ENCODE data around the gene NCLN. TPM values are rescaled to one million over a fixed set of nuclear protein-coding genes. Genes with fewer than 3 reads are reported as not detected.

NCLN gene
- total RNA-seq, 4 donors from 2014 or later, result 27.1 to 83.4 (median 38.2) TPM

GRCh38 chr19:3227054-3227626, 41.4 kb downstream of the NCLN start:
- Histone ChIP-seq H3K4me3 (no peak overlapping the region), H3K27me3 (peaks cover 3 to 87% of the 10 kb centered on the region in 2 donors), H3K36me3 (no peaks in the 10 kb centered on the region), H3K9me3 (no peaks in the 10 kb centered on the region), H3K27ac (no peak overlapping the region), H3K4me1 (peaks cover 0 to 13% (median 0%) of the 10 kb centered on the region in 4 donors)
- WGBS, 2 donors, result 70% methylated on average over 10 to 11 of the region's 12 CpGs
- TF ChIP-seq POLR2A (IDR thresholded peaks at IDR 0.05) (no peak), EP300 (IDR thresholded peaks at IDR 0.05) (no peak)
- TF ChIP-seq, protein P1, sequence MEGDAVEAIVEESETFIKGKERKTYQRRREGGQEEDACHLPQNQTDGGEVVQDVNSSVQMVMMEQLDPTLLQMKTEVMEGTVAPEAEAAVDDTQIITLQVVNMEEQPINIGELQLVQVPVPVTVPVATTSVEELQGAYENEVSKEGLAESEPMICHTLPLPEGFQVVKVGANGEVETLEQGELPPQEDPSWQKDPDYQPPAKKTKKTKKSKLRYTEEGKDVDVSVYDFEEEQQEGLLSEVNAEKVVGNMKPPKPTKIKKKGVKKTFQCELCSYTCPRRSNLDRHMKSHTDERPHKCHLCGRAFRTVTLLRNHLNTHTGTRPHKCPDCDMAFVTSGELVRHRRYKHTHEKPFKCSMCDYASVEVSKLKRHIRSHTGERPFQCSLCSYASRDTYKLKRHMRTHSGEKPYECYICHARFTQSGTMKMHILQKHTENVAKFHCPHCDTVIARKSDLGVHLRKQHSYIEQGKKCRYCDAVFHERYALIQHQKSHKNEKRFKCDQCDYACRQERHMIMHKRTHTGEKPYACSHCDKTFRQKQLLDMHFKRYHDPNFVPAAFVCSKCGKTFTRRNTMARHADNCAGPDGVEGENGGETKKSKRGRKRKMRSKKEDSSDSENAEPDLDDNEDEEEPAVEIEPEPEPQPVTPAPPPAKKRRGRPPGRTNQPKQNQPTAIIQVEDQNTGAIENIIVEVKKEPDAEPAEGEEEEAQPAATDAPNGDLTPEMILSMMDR (IDR thresholded peaks at IDR 0.05), result no peak
- DNase-seq (ENCODE audit: low spot score in 2 of 2), result no peak

DNA sequence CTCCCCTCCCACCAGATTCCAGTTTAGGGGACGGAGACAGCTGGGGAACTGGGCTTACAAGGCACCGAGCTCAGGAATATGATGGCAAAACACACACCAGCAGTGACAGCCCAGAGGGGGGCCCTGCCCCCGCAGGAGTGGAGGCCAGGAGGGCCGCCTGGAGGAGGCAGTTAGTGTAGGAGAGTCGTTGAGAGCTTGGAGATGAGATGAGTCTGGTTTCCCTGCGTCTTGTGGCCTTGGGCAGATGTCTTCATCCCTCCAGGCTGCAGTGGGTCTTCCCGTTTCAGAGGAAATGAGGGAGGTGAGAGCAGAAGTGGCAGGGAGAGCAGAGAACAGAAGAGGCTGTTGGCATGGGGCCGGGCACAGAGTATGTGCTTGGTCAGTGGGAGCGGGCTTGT, 43.6 kb downstream of the NCLN start:
- peaks cover 0 to 77% of the 10 kb centered on the region in 2 donors for H3K27me3 ChIP-seq
- no peak overlapping the region for H3K4me3 ChIP-seq
- DNase-seq (ENCODE audit: low spot score in 2 of 2), result no peak
- WGBS, 2 donors, result 50 to 61% methylated on average over 9 of the region's 9 CpGs
- TF ChIP-seq EP300 (IDR thresholded peaks at IDR 0.05) (no peak), POLR2A (IDR thresholded peaks at IDR 0.05) (no peak)
- TF ChIP-seq, protein P1 (IDR thresholded peaks at IDR 0.05), result no peak
- no peaks in the 10 kb centered on the region for H3K36me3 ChIP-seq
- no peaks in the 10 kb centered on the region for H3K9me3 ChIP-seq
- peaks cover 0 to 9% (median 0%) of the 10 kb centered on the region in 4 donors for H3K4me1 ChIP-seq
- H3K27ac ChIP-seq, result no peak overlapping the region

DNA sequence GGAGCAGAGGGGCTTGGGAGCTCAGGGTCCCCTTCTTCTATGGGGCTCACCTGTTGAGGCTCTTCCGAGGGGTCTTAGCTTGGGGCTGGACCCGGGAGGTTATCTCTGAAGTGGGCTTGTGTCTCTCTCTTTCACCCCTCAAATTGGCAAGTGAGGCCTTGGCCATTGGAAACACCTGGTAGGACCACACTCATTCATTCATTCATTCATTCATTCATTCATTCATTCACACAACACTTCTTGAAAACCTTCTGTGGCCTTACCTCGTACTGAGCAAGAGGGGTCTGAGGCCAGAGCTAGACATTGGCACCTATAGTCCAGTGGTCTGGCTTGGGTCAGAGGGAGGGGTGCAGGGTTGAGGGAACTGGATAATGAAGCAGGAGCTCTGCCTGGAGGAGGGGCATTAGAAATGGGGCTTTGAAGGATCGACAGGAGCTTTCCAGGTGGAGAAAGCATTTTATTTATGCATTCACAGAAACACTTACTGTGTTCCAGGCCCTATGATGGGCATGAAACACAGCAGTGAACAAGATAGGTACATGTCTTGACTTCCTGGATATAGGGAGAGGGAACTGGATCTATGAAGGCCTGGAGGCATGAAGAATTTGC, 44.3 kb downstream of the NCLN start:
- TF ChIP-seq EP300 (IDR thresholded peaks at IDR 0.05) (no peak), POLR2A (IDR thresholded peaks at IDR 0.05) (no peak)
- TF ChIP-seq, protein P1 (IDR thresholded peaks at IDR 0.05), result no peak
- H3K27ac ChIP-seq, result no peak overlapping the region
- no peaks in the 10 kb centered on the region for H3K9me3 ChIP-seq
- WGBS, 2 donors, result 79 to 85% methylated on average over 4 of the region's 4 CpGs
- H3K27me3 ChIP-seq, result peaks cover 0 to 76% of the 10 kb centered on the region in 2 donors
- DNase-seq (ENCODE audit: low spot score in 2 of 2), result no peak
- no peak overlapping the region for H3K4me3 ChIP-seq
- H3K36me3 ChIP-seq, result no peaks in the 10 kb centered on the region
- peaks cover 0 to 5% (median 0%) of the 10 kb centered on the region in 4 donors for H3K4me1 ChIP-seq

DNA sequence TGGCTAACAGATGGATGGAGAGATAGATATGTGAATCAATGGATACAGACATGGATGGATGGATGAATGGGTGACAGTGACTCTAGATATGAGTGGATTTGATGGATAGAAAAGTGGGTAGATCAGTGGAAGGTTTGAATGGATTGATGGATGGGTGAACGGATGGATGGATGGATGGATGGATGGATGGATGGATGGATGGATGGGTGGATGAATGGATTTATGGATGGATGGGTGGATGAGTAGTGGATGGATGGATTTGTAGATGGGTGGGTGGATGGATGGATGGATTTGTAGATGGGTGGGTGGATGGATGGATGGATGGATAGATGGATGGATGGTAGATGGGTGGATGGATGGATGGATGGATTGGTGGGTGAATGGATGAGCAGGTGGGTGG, 45.6 kb downstream of the NCLN start:
- Histone ChIP-seq H3K9me3 (no peaks in the 10 kb centered on the region), H3K27ac (no peak overlapping the region), H3K36me3 (no peaks in the 10 kb centered on the region), H3K4me3 (no peak overlapping the region), H3K4me1 (no peaks in the 10 kb centered on the region), H3K27me3 (peaks cover 0 to 63% of the 10 kb centered on the region in 2 donors)
- TF ChIP-seq, protein P1 (IDR thresholded peaks at IDR 0.05), result no peak
- no peak for TF ChIP-seq POLR2A (IDR thresholded peaks at IDR 0.05)
- TF ChIP-seq EP300 (IDR thresholded peaks at IDR 0.05), result no peak
- DNase-seq (ENCODE audit: low spot score in 2 of 2), result no peak
- 76 to 86% methylated on average over 1 of the region's 1 CpG for WGBS, 2 donors

DNA sequence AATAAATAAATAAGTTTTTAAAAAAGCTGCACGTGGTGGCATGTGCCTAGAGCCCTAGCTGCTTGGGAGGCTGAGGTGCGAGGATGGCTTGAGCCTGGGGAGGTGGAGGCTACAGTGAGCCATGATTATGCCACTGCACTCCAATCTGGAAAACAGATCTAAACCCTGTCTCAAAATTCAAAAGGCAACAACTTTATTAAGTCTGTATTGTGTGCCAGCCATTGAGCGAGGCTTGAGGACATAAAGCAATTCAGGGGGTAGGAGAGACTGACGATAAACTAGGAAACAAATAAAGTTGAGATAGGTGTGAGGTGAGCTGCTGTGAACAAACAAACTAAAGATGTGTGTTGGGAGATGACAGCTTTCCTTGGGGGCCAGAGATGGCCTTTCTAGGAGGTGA, 47.4 kb downstream of the NCLN start:
- no peak for TF ChIP-seq POLR2A (IDR thresholded peaks at IDR 0.05)
- TF ChIP-seq, protein P1 (IDR thresholded peaks at IDR 0.05), result no peak
- no peak overlapping the region for H3K27ac ChIP-seq
- no peaks in the 10 kb centered on the region for H3K36me3 ChIP-seq
- peaks cover 0 to 2% (median 0%) of the 10 kb centered on the region in 4 donors for H3K9me3 ChIP-seq
- no peaks in the 10 kb centered on the region for H3K4me1 ChIP-seq
- H3K4me3 ChIP-seq, result no peak overlapping the region
- DNase-seq (ENCODE audit: low spot score in 2 of 2), result no peak
- 72% methylated on average over 4 of the region's 4 CpGs for WGBS, 2 donors
- H3K27me3 ChIP-seq, result peaks cover 0 to 45% of the 10 kb centered on the region in 2 donors
